ENCODE data around the gene OLFM2.

DNA sequence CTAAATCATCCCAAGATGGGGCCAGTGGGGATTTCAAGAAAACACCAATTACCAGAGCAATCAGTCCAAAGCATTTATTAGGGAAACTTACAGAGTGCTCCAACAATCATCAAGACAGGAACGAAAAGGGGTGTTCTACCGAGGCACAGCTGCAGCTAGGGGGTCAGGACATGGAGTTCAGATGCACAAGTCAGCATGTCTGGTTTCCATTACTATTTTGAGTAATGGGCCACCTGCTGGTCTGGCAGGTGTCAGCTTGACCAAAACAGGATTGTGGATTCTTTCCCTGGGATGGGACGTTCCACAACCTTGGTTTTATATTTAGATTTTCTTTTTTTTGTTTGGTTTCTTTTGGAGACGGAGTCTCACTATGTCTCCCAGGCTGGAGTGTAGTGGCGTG is 112.5 kb downstream of the OLFM2 start:
- TF ChIP-seq NR3C1 (IDR thresholded peaks at IDR 0.05) = no peak
- TF ChIP-seq, protein P1, sequence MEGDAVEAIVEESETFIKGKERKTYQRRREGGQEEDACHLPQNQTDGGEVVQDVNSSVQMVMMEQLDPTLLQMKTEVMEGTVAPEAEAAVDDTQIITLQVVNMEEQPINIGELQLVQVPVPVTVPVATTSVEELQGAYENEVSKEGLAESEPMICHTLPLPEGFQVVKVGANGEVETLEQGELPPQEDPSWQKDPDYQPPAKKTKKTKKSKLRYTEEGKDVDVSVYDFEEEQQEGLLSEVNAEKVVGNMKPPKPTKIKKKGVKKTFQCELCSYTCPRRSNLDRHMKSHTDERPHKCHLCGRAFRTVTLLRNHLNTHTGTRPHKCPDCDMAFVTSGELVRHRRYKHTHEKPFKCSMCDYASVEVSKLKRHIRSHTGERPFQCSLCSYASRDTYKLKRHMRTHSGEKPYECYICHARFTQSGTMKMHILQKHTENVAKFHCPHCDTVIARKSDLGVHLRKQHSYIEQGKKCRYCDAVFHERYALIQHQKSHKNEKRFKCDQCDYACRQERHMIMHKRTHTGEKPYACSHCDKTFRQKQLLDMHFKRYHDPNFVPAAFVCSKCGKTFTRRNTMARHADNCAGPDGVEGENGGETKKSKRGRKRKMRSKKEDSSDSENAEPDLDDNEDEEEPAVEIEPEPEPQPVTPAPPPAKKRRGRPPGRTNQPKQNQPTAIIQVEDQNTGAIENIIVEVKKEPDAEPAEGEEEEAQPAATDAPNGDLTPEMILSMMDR (IDR thresholded peaks at IDR 0.05) = no peak
- TF ChIP-seq CEBPB (IDR thresholded peaks at IDR 0.05) = no peak
- no peak for TF ChIP-seq MAFK (IDR thresholded peaks at IDR 0.05; ENCODE audit: partially characterized antibody)
